Lower leg skin (tissue), 3 donors: ENCODE results near the gene UQCRHL.

Experiments used
- CTCF ChIP-seq, 3 donors: fragments of 450-650 bp; IDR thresholded peaks; one replicate each; pipeline ENCODE4 v1.5.1; 2016; ENCODE audit warnings: antibody characterized with exemption in 3 of 3, mild to moderate bottlenecking in 3 of 3, moderate library complexity in 2 of 3
- POLR2A ChIP-seq, 2 donors: fragments of 450-650 bp; IDR thresholded peaks; one replicate each; pipeline ENCODE4 v1.6.1; 2016 to 2017; ENCODE audit warnings: antibody characterized with exemption in 2 of 2, mild to moderate bottlenecking in 1 of 2, moderate library complexity in 1 of 2

GRCh38 chr1:15848929-15849774 lies 41.7 kb upstream of the UQCRHL start:
- TF ChIP-seq CTCF (IDR thresholded peaks at IDR 0.05) (no peak), POLR2A (IDR thresholded peaks at IDR 0.05) (peak in 1 of 2 donors; percentile 16)
